UCSD-AML1 (cell line): ENCODE results near the gene CSTPP1.

ENCODE experiments used
- DNase-seq: peaks from one replicate; lab custom pipeline; 2025; ENCODE audit not compliant: unreplicated experiment; lab: John Stamatoyannopoulos, UW

The CSTPP1 gene

DNA sequence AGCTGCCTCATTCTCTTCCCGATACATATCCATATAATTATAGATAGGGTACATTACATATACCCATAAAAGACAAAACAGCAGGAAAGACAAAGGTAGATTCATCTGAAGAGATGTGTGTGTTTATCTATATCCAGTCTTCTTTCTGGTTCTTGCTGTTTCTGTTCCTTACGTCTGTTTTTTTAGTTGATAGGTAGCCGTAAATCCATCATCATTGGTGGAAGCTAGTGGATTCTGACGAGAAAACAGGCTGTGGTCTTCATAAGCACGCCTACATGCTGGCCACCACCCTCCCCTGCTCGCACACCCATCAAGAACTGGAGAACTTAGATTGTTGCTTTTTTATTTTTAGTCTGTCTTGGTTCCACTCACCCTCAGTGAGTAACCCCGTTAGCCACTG, 188.5 kb downstream of the CSTPP1 start:
- no peak for DNase-seq

DNA sequence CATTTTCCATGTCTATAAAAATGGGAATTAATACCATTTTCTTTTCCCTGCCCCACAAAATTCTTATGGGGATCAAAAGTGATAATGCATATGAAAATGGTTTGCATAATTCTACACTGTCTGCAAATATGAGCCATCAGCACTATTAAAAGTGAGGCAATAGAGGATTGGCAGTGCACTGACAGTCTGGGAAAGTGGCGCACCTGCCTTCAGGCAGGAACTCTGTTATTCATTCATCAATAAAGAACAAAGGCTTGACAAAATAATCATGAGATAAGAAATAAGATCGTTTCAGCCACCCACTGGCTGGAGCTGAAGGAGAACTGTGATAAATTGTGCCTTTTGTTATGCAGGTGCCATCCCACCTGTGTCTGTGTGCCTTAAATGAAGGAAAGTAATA, 190.7 kb downstream of the CSTPP1 start:
- no peak for DNase-seq

DNA sequence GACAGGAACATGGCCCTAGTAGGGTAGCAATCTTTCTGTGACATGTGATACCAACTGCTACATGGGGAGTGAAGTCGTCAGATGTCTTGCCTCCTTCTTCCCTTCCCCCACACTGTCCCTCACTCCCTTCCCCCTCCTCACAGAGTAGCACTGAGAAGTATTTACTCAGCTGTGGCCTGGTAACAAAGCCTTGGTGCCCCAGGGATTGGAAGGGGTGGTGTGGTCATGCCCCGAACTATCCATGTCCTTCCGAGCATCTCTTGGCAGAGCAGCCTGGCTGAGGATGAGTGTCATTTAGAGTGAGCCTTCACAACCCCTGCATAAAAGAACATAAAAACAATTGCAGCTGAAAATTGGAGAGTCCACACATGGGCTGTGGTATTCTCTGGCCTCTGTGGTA, 194.0 kb downstream of the CSTPP1 start:
- DNase-seq, result no peak

DNA sequence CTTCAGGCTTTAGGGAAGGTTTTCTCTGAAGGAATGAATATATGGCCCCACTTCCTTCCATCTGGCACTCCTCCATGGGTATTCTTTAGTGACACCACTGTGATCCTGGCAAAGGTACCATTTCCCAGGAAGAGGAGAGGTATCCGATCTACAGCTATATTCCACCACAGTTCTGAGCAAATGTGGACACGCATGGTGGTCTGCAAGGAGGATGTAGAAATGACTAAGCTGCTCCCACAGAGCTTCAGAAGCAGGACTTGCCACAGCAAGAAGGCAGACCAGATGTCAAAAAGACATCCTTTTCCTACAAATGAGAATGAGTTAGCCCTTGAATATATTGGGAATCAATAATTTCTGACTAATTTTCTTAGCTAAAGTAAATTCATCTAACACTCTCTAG, 194.6 kb downstream of the CSTPP1 start:
- no peak for DNase-seq

DNA sequence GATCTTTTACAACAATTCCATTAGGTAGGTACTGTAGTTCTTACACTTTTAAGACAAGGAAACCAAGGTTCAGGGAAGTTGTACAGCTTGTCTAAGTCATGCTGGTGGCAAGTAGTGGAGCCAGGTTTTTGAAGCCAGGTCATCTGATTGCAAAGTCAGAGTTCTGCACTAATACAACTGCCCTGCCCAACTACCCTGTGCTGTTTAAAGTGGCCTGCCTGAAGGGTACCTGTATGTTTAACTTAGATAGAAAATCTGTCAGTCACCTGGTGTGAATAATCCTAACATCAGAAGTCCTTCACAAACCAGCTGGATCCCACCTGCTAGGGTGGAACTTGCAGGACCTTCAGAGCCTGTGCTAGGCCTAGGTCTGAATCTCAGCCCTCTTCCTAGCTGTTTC, 195.9 kb downstream of the CSTPP1 start:
- DNase-seq, result no peak

DNA sequence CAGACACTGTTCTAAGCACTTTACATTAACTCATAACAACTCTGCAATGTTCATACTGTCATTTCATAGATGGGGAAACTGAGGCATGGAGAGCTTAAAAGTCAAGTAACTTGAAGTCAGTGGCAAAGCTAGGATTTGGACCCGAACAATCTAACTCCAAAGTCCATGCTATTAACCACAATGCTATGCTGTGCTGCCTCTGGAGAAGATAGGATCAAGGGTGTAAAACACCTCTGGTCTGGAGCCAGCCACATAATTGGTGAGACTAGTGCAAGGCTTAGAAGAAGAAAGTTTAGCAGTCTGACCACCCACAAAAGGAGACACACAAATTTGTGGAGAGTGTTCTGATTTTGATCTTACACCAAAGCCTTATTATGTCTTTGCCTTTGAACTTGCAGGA, 196.4 kb downstream of the CSTPP1 start:
- DNase-seq, result no peak

DNA sequence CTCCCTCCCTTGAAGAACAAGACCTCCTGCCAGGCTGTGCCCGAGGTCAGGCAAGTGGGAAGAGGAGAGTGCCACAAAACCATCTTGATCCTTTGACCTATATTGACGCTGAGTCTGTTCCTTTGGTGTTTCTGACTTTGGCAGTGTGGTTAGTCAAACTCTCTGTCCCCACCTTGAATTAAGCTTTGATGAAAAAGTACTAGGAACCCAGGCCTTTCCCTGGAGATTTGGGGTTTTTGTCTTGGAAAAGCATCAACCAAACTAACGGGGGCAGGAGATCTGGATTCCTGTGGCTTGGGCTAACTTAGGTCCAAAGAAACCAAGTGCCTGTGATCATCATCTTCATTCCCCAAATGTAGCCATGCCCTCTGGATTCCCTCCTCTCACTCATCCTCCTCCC, 199.8 kb downstream of the CSTPP1 start:
- DNase-seq, result no peak

DNA sequence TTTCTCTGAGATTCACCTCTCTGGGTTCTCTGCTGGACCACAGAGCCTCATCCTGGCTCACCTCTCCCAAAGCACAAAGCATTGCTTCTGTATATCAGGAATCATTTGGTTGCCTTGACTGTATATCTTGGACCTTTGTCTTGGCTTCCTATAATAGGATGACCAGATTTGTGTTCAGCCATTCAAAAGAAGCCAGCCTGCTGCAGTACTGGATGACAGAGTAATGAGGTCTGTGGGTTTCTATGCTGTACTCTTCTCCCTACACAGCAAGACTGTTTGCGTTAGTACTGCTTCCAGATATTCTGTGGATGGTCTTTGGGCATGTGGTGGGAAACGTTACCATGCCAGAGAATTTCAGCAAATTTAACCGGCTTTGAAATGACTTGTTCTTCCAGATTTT, 200.4 kb downstream of the CSTPP1 start:
- no peak for DNase-seq

DNA sequence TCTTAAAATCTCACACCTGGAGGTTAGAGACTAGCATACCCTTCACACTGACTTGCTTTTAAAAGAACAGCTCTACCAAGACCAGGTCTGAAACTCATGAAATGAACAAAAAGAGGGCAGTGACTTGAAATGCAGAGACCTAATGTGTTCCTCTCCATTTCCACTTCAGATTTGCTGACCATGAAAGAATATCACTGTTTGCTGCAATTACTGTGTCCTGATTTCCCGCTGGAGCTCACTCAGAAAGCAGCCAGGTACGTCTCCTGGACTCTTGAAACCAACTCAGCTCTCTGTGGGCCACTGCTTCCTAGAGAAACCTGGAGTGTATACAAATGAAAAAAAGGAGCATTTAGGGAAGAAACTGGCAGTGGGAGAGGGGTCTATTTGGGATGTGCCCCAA, 200.9 kb downstream of the CSTPP1 start:
- no peak for DNase-seq

DNA sequence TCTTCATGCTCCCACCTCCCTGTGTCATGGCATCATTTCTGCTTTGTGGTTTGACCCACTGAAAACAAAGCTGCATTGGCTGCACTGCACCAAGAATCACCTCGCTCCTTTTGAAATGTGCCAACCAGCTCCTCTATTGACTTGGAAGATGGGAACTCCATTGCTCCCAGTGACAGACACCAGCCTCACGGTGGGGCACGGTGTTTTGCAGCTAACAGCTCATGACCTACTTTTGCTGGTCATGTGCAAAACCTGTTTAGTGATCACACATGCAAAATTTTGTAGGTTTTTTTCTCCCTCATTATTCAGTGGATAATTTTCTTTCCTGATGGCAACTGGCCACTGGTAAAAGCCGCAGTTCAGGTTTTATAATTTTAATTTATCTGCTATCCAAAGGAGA, 203.3 kb downstream of the CSTPP1 start:
- DNase-seq, result no peak

DNA sequence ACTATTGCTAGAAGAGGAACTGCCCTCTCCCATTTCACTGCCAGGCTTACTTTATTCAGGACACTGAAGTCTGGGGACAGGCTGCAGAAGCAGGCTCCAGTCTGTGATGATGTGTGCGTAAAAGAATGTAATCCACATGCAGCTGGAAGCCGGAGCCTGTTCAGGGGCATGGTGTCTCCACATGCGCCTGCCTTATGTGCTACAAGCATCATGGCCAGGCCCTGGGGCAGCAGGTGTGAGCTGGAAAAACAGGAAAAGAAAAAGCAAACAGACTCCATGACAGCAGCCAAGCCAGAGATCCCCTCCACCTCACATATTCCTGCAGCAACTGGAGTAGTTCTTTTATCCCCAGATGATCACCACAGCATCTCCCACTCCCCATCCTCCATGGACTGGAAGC, 206.8 kb downstream of the CSTPP1 start:
- no peak for DNase-seq

DNA sequence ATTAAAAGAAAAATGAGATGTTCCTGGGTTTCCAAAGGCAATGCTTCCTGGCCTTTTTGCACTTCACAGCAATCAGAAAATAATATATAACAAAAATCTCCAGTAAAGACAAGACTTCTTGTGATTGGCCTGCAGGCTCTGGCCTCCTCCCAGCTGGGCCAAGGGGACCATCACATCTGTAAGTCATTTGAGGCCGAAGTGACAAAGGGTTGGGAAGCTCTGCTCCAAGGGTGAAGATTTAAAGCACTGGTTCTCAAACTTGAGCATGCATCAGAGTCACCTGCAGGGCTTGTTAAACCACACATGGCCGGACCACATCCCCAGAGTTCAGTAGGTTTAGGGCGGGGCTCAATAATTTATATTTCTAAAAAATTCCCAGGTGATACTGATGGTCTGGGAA, 208.0 kb downstream of the CSTPP1 start:
- DNase-seq, result no peak

DNA sequence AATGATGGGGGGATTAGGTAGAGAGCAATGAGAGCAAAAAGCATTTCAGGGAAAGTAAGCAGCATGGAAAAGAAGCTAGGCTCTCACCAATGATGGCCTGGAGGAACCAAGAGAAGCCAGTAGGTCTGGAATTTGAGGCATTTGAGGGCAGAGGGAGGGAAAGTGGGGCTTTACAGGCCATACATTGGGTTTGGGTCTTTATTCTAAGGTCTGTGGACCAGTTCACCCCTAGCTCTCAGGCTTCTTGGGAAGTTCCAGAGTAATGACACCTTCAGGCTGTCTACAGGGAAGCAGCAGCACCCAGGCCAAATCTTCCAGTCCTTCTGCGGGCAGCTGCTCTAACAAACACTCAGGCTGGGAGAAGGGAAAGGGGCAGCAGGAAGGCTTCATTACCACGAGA, 210.7 kb downstream of the CSTPP1 start:
- no peak for DNase-seq

DNA sequence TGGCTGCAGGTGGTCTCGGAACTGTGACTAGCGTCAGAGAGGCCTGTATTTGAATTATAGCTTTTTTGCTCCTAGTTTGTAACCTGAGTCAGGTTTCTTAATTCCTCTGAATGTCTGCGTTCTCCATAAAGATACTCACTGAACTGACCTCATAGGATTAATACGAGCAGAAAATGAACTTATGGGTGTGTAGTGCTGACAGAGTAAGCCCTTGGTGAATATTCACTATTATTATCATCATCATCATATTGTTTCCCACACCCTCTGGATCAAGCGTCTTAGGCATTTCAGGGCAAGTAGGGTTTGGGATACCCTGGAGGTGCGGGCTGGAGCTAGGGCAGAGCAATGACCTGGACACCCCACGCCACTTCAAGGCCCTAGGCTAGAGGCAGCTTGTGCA, 211.1 kb downstream of the CSTPP1 start:
- DNase-seq, result no peak

DNA sequence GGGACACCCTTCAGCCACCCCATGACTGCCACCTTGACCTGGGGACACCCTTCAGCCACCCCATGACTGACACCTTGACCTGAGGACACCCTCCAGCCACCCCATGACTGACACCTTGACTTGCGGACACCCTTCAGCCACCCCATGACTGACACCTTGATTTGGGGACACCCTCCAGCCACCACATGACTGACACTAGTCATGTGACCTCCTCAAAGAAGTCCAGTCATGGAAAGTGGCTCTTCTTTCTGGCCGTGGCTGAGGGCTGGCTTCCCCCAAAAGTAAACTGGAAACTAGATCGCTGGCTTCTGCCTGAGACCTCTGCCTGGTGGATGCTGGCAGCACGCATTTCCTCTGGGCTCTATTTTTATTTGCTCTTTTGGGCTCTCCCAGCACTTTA, 211.7 kb downstream of the CSTPP1 start:
- DNase-seq, result no peak

DNA sequence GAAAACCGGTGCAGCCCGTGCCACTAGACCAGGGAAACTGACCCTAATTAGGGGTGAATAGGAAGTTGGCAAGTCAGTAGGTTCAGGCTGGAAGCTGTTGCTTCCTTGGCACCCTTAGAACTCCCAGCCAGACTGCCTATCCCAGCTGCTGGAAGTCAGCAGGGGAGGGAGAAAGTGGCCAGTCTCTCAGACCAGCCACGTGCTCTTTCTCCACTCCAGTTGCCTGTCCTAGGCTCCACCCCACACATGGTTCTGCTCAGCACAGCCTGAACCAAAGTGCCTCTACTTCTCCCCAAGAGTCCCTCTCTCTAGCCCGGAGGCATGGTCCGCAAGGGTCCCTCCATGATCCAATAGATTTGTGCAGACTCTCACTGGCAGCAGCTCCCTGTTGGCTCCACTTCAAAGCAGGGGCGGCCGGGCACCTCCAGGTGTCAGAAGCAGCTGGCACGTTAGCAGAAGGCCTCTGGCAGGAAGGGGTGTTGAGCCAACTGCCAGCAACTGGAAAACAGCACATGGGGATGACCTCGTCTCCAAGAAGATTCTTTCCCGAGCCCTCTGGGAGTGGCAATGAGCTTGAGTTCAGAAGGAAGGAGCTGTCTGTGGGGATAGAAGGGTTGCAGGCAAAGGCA, 212.5 kb downstream of the CSTPP1 start:
- no peak for DNase-seq

DNA sequence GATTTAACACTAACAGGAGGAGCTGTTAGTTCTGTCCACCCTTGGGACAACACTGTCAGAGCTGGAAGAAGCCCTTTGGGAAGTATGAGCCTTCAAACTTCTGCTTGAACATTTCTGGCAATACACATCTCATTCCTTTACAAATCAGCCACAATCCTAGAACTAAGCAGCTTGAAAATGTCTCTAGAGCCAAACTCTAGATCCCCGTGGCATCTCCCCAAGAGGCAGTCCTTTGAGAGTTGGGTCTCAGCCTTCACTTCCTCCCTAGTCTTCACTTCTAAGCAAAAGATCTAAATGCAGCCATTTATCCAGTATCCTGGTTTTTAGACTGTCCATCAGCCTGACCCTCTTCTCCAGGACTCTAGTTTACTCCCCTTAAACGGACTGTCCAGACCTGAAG, 213.2 kb downstream of the CSTPP1 start:
- no peak for DNase-seq

DNA sequence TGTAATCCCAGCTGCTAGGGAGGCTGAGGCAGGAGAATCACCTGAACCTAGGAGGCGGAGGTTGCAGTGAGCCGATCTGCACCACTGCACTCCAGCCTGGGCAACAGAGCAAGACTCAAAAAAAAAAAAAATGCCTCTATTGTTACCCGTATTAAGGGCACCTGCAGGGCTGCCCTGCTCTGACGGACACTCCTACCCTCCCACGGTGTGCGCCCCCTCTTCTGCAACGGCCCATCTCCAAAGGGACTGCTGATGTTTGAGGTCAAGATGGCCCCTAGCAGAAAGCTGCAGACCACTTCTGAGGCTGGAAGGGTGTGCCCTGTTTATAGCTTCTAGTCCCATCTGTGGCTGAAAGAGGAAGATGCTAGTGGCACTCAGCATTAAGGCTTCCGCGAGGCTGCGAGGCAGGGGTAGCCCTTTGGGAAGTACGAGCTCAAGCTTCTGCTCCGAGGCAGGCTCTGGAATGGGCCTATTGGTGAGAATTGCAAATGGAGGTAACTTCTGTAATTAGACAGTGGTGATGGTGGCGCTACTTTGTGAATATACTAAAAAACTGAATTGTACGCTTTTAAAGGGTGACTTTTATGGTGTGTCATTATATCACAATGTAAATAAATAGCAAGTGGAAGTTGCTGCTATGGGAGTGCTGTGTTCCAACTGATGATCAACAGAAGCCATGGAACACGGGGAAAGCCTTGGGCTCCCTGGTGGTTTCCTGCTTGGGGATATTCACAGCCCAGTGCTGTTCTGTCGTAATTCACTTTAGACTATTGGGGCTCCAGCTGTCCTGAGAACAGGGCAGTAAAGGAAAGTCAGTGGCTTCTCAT, 215.8 kb downstream of the CSTPP1 start:
- DNase-seq, result no peak

DNA sequence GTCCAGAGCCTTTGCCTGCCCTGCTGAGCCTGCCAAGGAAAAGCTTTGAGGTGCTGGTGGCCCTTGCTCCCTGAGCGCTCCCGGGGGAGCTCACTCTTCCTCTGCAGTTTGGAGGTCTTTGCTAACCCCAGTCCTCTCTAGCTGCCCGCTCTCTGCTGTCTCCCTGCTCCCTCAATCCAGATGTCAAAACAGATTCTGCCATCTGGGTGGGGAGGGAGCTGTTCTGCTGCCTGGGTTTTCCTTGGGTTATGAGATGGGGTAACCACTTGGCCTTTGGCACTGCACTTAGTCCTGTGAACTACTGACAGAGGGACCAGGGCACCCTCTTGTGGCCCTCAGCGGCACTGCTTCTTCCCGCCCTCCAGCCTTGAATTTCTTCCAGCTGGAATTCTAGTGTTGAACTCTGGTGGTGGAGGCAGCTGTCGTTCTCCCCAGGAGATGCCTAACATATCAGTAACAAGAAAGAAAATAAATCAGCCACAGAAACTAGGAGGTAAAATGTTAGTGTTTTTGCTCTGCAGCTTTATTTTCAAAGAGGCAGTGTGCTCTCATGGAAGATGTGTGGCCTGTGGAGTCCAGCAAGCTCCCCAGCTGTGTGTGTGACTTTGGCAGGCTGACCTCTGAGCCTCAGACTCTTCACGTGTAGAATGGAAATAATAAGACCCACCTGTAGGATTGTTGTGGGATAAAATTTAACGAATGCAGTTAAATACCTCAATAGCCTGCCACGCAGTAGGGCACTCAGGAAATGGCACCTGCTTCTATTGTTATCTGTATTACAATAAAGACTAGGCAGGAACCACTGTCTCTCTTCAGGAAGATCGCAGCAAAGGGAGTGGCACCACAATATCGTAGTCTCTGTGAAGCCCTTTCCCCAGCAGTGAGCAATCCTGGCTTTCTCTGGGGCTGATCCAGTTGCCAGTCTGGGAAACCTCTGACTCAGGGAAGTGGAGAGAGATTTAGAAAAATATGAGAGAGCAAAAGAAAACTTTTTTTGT, 216.7 kb downstream of the CSTPP1 start:
- peak; percentile 78 for DNase-seq

DNA sequence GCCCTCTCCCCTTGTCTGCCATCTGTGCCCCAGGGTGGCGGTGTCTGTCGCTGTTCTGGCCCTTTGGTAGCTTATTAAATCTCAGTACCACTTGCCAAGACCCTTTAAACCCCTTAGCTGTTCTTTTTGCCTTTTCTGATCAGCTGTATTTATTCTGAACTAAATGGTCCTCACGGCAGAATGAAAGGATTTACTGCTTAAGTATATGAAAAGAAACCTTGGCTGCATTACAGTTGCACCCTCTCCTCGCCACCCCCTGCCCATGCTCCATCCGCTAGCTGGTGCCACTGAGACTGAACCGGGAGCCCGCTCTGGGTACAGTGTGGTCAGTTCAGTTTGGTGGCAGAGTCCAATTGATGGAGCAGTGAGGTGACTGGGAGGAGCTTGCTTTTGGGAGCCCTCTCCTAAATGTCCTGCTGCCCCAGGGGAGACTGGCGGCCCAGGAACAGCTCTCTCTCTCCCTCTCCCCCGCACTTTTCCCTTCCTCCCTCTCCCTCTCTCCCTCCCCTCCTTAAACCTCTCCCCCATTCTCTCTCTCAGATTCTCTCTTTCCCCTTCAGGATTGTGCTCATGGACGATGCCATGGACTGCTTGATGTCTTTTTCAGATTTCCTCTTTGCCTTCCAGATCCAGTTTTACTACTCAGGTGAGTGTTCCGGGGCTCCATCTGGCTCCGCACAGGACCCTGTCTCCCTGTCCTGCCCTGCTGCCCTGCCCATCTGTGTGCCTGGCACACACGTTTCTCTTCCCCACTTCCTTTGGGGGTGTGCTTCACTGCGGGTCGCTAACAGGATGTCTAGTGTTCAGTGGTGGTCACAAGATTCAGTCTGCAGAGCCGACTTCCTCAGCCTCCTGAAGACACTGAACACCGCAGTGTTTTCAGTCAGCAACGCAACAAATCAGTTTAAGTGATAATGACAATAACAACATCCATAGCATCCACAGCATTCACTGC, 218.3 kb downstream of the CSTPP1 start:
- peak; percentile 34 for DNase-seq

DNA sequence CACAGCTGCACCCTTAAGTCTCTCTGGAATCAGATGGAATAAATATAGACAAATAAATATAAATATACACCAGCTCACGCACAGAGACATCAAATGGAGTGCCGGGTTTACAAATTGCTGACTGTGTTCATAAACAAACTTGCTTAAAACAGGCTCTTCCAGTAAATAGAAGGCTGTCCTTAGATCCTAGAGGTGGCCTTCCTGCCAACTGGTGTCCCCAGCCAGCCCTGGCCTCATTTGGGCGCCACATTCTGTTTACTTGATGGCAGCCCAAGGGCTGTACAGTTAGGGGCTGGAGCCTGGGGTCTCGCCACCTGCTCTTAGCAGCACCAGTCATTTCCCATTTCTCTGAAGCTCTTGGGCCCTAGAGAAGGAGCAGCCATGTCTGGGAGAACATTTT, 219.3 kb downstream of the CSTPP1 start:
- DNase-seq, result no peak
